HG02981 (cell line): ENCODE results near the gene WBP2.

Source experiments
- ATAC-seq: cut with Tn5 transposase; IDR thresholded peaks from one replicate; pipeline ENCODE4 v1.9.1; 2021; ENCODE audit warnings: mild to moderate bottlenecking, moderate library complexity; ENCODE audit not compliant: unreplicated experiment

The WBP2 gene

GRCh38 chr17:75831032-75831571 is 24.0 kb downstream of the WBP2 start:
- ATAC-seq, result no peak

GRCh38 chr17:75830164-75831031 is 24.7 kb downstream of the WBP2 start:
- ATAC-seq, result no peak

- ATAC-seq, result no peak
Observed at GRCh38 chr17:75829747-75830146, 25.4 kb downstream of the WBP2 start.

GRCh38 chr17:75828741-75829140 is 26.4 kb downstream of the WBP2 start:
- ATAC-seq, result no peak

- no peak for ATAC-seq
Observed at GRCh38 chr17:75828076-75828400, 27.1 kb downstream of the WBP2 start.

- ATAC-seq, result peak; percentile 45
Observed at GRCh38 chr17:75827308-75828075, 27.6 kb downstream of the WBP2 start.

- no peak for ATAC-seq
Observed at GRCh38 chr17:75826561-75827307, 28.4 kb downstream of the WBP2 start.

GRCh38 chr17:75825748-75826370 is 29.3 kb downstream of the WBP2 start:
- ATAC-seq, result no peak

- ATAC-seq, result no peak
Observed at GRCh38 chr17:75825149-75825552, 30.0 kb downstream of the WBP2 start.

- ATAC-seq, result no peak
Observed at GRCh38 chr17:75824666-75825065, 30.5 kb downstream of the WBP2 start.

- ATAC-seq, result no peak
Observed at GRCh38 chr17:75824050-75824552, 31.0 kb downstream of the WBP2 start.

GRCh38 chr17:75823257-75824041 is 31.7 kb downstream of the WBP2 start:
- no peak for ATAC-seq

- no peak for ATAC-seq
Observed at GRCh38 chr17:75822800-75823166, 32.4 kb downstream of the WBP2 start.

GRCh38 chr17:75822119-75822799 is 32.9 kb downstream of the WBP2 start:
- no peak for ATAC-seq

GRCh38 chr17:75821552-75821951 is 33.6 kb downstream of the WBP2 start:
- ATAC-seq, result no peak

GRCh38 chr17:75820094-75821080 is 34.7 kb downstream of the WBP2 start:
- no peak for ATAC-seq

- no peak for ATAC-seq
Observed at GRCh38 chr17:75819678-75820077, 35.5 kb downstream of the WBP2 start.

GRCh38 chr17:75819116-75819515 is 36.0 kb downstream of the WBP2 start:
- no peak for ATAC-seq
